Brain microvascular endothelial cell (primary cell): ENCODE results near the gene PRPF40B.

ENCODE experiments used
- DNase-seq: peaks from one replicate; pipeline ENCODE4 v3.0.0-alpha.2; 2020
- H3K27ac ChIP-seq: fragments of 250-450 bp; sonication (Bioruptor Pico); 2 replicates; pipeline ENCODE4 v1.5.1; 2020; ENCODE audit warnings: mild to moderate bottlenecking, moderate library complexity
- H3K27me3 ChIP-seq: fragments of 250-450 bp; sonication (Bioruptor Pico); replicated peaks from 2 replicates; pipeline ENCODE4 v1.5.1; 2020; ENCODE audit warnings: mild to moderate bottlenecking
- H3K36me3 ChIP-seq: fragments of 250-450 bp; sonication (Bioruptor Pico); replicated peaks from 2 replicates; pipeline ENCODE4 v1.5.1; 2020; ENCODE audit warnings: mild to moderate bottlenecking
- H3K4me3 ChIP-seq: 2 replicates; pipeline ENCODE4 v1.5.1; 2011; ENCODE audit warnings: low read depth, mild to moderate bottlenecking, control low read depth, low read length, moderate library complexity
- CTCF ChIP-seq: IDR thresholded peaks from 2 replicates; pipeline ENCODE4 v1.5.1; 2011; ENCODE audit warnings: low read depth, mild to moderate bottlenecking, moderate library complexity, low read length, control low read depth, inconsistent platforms; ENCODE audit errors: missing control alignments
- in situ Hi-C: cut with HindIII; loops from 2 replicates; pipeline ENCODE4 v1.10.0; 2017; ENCODE audit warnings: low sequenced_read_pairs, low pct_ligation_motif_present

Gene PRPF40B

GRCh38 chr12:49632986-49633702 lies 9.8 kb downstream of the PRPF40B start:
- no peak overlapping the region for H3K4me3 ChIP-seq
- no peaks in the 10 kb centered on the region for H3K27me3 ChIP-seq
- H3K36me3 ChIP-seq = no peaks in the 10 kb centered on the region
- TF ChIP-seq CTCF = no peak
- H3K27ac ChIP-seq = no peak overlapping the region
- DNase-seq = no peak
- in situ Hi-C loops = no loop called here

- no peak for DNase-seq
- Histone ChIP-seq H3K27me3 (no peaks in the 10 kb centered on the region), H3K36me3 (no peaks in the 10 kb centered on the region), H3K27ac (no peak overlapping the region), H3K4me3 (no peak overlapping the region)
- no peak for TF ChIP-seq CTCF
- in situ Hi-C loops = no loop called here
Measured at GRCh38 chr12:49633703-49634345, 10.5 kb downstream of the PRPF40B start.

- H3K4me3 ChIP-seq = no peak overlapping the region
- no peaks in the 10 kb centered on the region for H3K27me3 ChIP-seq
- in situ Hi-C loops = no loop called here
- DNase-seq = no peak
- no peak for TF ChIP-seq CTCF
- H3K27ac ChIP-seq = no peak overlapping the region
- H3K36me3 ChIP-seq = no peaks in the 10 kb centered on the region
Measured at GRCh38 chr12:49635036-49635435, 11.7 kb downstream of the PRPF40B start.

GRCh38 chr12:49635656-49636055 lies 12.3 kb downstream of the PRPF40B start:
- peaks cover under 1% of the 10 kb centered on the region for H3K36me3 ChIP-seq
- no peak for DNase-seq
- no peak for TF ChIP-seq CTCF
- no peak overlapping the region for H3K4me3 ChIP-seq
- in situ Hi-C loops = no loop called here
- no peak overlapping the region for H3K27ac ChIP-seq
- H3K27me3 ChIP-seq = no peaks in the 10 kb centered on the region

- no peak for TF ChIP-seq CTCF
Measured at GRCh38 chr12:49636574-49636973, 13.2 kb downstream of the PRPF40B start.

More at GRCh38 chr12:49636574-49636973, 13.2 kb downstream of the PRPF40B start:
- no peaks in the 10 kb centered on the region for H3K27me3 ChIP-seq
- H3K4me3 ChIP-seq = no peak overlapping the region
- no peak overlapping the region for H3K27ac ChIP-seq
- H3K36me3 ChIP-seq = peaks cover 4% of the 10 kb centered on the region
- in situ Hi-C loops = no loop called here
- no peak for DNase-seq
